Measurements from ENCODE around the gene TKTL2.
"Not testable (repeated sequence)": the region's sequence is repeated elsewhere in the genome, so short reads cannot be mapped to it uniquely, and the experiment has no call there.

The TKTL2 gene

DNA sequence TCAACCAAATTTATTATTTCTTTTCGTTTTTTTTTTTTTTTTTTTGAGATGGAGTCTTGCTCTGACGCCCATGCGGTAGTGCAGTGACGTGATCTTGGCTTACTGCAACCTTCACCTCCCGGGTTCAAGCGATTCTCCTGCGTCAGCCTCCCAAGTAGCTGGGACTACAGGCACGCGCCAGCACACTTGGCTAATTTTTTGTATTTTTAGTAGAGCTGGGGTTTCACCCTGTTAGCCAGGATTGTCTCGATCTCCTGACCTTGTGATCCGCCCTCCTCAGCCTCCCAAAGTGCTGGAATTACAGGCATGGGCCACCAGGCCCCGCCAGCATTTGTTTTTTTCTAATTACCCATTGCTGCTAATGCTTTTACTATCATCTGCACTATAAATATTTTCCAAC is 26.5 kb downstream of the TKTL2 start:
- not testable (repeated sequence) for DNase-seq

DNA sequence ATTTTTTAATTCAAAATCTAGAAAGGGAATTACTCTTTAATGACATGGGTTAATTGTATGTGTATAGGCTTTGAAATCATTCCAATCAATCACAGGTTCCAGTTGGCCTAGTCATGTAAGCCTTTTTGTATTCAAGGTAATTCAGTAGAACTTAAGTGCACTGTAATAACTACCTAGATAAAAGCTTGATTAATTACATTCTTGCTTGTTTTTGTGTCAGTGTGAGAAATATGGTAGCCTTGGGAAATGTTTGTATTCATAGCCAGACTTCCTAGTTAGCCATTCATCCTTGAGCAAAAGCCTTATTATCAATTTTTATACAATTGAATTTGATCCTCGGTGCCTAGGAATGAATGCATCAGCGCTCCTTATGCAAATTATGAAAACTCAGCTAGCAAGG is 33.5 kb downstream of the TKTL2 start:
- no peak for DNase-seq
